NAMALWA (cell line): ENCODE measurements around the gene IGSF23.
"Not testable (repeated sequence)": the region's sequence is repeated elsewhere in the genome, so short reads cannot be mapped to it uniquely, and the experiment has no call there.

Experiments used
- DNase-seq: peaks from one replicate; pipeline ENCODE4 v3.0.0-alpha.2; 2015; ENCODE audit warnings: low spot score

Gene IGSF23

GRCh38 chr19:44587963-44588770 lies 25.2 kb upstream of the IGSF23 start:
- DNase-seq = peak; percentile 34

- DNase-seq = no peak
Observed at GRCh38 chr19:44588771-44589112, 24.6 kb upstream of the IGSF23 start.

DNA sequence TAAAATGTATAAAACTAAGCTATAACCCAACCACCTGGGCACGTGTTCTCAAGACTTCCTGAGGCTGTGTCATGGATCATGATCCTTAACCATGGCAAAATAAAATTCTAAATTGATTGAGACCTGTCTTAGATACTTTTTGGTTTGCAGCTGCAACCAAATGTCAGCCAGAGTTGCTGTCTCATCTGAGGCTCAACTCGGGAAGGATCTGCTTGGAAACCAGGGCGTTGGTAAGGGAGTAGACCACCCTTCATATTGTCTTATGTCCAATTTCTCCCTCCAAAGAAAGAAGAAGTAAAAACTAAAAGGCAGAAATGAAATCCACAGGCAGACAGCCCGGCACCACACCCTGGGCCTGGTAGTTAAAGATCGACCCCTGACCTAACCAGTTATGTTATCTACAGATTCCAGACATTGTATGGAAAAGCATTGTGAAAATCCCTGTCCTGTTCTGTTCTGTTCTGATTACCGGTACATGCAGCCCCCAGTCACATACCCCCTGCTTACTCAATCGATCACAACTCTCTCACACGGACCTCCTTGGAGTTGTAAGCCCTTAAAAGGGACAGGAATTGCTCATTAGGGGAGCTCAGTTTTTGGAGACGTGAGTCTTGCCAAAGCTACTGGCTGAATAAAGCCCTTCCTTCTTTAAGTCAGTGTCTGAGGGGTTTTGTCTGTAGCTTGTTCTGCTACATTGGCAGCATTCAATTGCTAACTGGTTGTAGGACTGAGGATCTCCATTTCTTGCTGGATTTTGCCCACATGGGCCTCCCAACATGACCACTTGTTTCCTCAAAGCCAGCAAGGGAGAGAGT lies 22.9 kb upstream of the IGSF23 start:
- no peak for DNase-seq

DNA sequence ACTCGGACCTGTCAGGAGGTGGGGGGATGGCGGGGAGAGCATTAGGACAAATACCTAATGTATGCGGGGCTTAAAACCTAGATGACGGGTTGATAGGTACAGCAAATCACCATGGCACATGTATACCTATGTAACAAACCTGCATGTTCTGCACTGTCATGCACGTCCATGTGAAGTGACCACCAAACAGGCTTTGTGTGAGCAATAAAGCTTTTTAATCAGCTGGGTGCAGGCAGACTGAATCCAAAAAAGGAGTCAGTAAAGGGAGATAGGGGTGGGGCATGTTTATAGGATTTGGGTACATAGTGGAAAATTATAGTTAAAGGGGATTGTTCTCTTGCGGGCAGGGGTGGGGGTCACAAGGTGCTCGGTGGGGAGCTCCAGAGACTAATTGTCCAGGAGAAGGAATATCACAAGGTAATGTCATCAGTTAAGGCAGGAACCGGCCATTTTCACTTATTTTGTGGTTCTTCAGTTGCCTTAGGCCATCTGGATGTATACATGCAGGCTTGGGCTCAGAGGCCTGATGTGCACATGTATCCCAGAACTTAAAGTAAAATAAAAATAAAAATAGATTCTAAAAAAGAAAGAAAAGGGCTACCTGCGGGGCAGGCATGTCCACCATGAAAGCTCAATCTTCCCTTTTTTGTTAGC lies 21.9 kb upstream of the IGSF23 start:
- DNase-seq = not testable (repeated sequence)

DNA sequence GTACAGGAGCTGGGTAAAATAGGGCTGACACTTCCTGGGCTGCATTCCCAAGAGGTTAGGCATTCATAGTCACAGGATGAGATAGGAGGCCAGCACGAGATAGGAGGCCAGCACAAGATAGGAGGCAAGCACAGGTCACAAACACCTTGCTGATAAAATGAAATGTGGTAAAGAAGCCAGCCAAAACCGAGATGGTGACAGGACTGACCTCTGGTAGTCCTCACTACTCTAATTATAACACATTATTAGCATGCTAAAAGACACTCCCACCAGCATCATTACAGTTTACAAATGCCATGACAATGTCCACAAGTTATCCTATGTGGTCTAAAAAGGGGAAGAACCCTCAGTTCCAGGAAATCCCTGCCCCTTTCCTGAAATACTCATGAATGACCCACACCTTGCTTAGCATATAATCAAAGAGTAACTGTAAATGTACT lies 20.9 kb upstream of the IGSF23 start:
- no peak for DNase-seq

- no peak for DNase-seq
Observed at GRCh38 chr19:44593294-44593693, 20.1 kb upstream of the IGSF23 start.

- DNase-seq = not testable (repeated sequence)
Observed at GRCh38 chr19:44593866-44594266, 19.5 kb upstream of the IGSF23 start.

DNA sequence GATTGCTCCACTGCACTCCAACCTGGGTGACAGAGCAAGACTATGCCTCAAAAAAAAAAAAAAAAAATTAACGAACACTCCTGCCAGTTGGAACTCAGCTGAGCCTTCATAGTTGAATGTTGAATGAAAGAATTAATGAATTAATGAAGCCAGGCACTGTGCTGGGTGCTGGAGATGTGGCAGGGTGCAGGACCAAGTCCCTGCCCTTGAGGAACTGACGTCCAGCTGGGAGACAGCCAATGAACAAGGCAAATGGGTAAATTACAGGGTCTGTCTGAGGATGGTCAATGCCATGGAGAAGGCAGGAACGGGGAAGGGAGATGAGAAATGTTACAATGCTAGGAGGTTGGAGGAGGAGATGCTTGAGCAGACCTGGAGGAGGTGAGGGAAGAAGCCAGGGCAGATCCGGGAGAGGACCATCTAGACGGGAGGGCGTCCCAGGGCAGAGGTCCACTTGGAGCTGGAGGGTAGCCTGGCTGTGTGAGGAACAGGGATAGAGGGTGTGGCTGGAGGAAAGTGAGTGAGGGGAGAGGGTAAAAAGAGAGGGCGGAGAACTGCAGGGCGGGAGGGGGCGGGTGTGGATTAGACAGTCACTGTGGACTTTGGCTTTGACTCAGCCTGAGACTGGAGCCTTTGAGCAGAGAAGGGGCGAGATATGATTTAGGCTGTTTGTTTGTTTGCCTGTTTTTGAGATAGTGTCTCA lies 16.8 kb upstream of the IGSF23 start:
- DNase-seq = no peak

DNA sequence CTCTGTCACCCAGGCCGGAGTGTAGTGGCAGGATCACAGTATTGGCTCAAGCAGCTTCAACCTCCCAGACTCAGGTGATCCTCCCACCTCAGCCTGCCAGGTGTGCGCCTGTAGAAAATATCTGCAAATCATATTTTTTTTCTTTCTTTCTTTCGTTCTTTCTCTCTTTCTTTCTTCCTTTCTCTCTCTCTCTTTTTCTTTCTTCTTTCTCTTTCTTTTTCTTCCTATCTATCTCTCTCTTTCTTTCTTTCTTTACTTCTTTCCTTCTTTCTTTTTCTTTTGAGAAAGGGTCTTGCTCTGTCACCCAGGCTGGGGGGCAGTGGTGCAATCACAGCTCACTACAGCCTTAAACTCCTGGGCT lies 16.3 kb upstream of the IGSF23 start:
- no peak for DNase-seq

- DNase-seq = no peak
Observed at GRCh38 chr19:44598355-44598754, 15.0 kb upstream of the IGSF23 start.

GRCh38 chr19:44598880-44599279 lies 14.5 kb upstream of the IGSF23 start:
- DNase-seq = no peak

GRCh38 chr19:44600466-44600865 lies 12.9 kb upstream of the IGSF23 start:
- no peak for DNase-seq

DNA sequence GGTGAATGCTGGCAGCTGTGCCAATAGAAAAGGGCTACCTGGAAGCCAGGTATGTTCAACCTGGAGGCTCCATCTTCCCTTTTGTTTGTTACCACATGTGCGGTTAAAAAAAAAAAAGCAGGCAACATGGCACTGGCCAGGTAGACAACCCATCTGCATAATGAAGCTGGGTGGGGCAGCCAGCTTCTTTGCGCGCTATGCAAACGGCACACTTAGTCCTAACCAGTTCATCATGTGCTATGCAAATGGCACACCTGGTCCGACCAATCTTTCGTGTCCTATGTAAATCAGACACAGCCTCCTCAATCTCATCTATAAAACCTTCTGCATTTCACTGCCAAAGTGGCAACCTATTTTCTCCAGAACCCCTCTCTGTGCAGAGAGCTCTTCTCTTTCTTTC lies 11.3 kb upstream of the IGSF23 start:
- DNase-seq = peak; percentile 21

GRCh38 chr19:44603201-44603945 lies 10.0 kb upstream of the IGSF23 start:
- DNase-seq = no peak

- DNase-seq = no peak
Observed at GRCh38 chr19:44604241-44604640, 9.1 kb upstream of the IGSF23 start.

- DNase-seq = no peak
Observed at GRCh38 chr19:44605547-44605946, 7.8 kb upstream of the IGSF23 start.

- DNase-seq = no peak
Observed at GRCh38 chr19:44607049-44607448, 6.3 kb upstream of the IGSF23 start.

DNA sequence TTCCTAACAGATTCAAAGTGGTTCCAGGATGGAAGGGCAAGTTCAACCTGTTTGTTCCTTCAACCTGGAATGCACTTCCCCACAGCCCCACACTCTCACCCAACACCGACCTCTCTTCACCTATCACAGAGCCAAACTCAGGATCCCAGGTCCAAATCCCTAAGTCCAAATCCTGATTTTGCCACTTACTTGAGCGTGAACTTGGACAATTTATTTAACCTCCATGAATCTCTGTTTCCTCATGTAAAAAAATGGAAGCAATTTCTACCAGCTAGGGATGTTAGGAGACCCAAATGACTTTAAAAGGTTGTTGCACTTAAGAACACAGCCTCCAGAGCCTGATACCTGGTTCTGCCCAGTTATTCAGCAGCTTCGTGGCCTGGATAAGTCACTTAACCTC lies 5.4 kb upstream of the IGSF23 start:
- DNase-seq = no peak

GRCh38 chr19:44608391-44608821 lies 5.0 kb upstream of the IGSF23 start:
- no peak for DNase-seq

- no peak for DNase-seq
Observed at GRCh38 chr19:44609219-44609618, 4.1 kb upstream of the IGSF23 start.

- DNase-seq = peak; percentile 9
Observed at GRCh38 chr19:44610497-44610896, 2.9 kb upstream of the IGSF23 start.
